NCI-H2107 treated with DMSO at 0.1 percent for 48 hours (cell line): Measurements from ENCODE around the gene PDCD4.
"Not testable (repeated sequence)": the region's sequence is repeated elsewhere in the genome, so short reads cannot be mapped to it uniquely, and the experiment has no call there.

Experiments used
- DNase-seq: peaks from one replicate; lab custom pipeline; 2025; ENCODE audit not compliant: unreplicated experiment; lab: John Stamatoyannopoulos, UW

Gene PDCD4

DNA sequence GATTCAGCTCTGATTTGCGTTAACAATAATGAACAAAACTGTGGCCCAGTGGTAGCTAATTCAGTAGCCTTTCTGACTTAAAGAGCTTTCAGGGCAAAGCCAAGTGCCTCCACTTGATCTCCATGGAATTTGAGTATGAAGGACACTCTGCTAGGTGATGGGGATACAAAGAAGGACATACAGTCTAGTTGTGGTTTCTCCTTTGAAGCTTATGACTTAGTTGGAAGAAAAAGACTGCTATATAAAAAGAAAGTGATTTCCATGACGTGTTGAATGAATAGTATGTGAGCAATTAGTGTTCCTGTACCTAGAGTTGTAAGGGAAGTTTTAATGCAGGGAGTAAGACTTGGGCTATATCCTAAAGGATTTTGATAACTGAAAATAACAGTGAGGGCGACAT, 8.3 kb downstream of the PDCD4 start:
- no peak for DNase-seq

DNA sequence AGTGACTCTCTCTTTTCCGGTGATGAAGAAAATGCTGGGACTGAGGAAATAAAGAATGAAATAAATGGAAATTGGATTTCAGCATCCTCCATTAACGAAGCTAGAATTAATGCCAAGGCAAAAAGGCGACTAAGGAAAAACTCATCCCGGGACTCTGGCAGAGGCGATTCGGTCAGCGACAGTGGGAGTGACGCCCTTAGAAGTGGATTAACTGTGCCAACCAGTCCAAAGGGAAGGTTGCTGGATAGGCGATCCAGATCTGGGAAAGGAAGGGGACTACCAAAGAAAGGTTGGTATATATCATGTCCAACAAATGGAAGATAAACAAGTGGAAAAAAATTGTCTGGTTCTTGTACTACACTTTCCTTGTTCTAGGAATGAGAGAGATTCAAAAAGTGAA, 9.5 kb downstream of the PDCD4 start:
- no peak for DNase-seq

- no peak for DNase-seq
Observed at GRCh38 chr10:110881905-110882304, 10.2 kb downstream of the PDCD4 start.

DNA sequence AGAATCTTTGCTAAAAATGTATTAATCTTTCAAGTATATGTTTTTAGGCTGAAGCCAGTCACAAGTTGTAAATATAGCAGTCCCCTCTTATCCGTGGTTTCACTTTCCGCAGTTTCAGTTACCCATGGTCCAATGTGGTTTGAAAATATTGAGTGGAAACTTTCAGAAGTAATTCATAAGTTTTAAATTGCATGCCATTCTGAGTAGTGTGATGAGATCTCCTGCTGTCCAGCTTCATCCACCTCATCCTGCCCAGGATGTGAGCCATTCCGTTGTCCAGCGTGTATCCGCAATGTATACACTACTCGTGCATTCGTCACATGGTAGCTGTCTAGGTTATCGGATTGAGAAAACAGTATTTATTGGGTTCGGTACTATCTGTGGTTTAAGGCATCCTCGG, 12.2 kb downstream of the PDCD4 start:
- no peak for DNase-seq

DNA sequence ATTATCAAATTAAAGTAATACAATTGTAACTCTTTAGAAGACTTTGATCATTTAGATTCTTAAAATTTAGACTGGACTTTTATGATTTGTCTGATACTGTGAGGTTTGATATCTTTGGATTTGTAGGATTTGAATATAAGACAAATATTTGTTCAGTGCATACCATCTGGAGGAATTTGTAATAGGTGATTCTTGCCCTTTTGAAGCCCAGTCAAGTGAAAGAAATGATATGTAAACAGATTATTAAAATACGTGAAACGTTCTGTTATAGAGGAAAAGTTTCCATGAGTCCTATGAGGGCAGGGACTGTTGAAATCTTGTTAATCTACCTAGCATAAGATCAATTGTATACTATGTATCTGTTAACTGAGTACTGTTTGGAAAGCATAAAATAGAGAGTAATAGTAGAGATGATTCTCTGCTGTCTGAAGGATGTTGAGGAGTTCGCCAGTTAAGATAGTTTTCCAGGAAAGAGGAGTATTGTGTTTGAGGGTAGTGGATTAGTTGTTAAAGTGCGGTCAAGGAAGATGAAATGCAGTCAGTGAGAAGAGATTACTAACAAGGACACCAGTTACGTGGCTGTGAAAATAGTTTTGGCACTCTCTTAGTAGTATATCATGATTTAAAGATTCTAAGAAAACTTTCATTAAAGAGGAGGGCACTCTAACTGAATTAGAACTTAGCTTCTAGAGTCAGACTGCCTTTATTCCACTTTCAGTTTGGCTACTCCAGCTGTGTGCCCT, 14.4 kb downstream of the PDCD4 start:
- no peak for DNase-seq

DNA sequence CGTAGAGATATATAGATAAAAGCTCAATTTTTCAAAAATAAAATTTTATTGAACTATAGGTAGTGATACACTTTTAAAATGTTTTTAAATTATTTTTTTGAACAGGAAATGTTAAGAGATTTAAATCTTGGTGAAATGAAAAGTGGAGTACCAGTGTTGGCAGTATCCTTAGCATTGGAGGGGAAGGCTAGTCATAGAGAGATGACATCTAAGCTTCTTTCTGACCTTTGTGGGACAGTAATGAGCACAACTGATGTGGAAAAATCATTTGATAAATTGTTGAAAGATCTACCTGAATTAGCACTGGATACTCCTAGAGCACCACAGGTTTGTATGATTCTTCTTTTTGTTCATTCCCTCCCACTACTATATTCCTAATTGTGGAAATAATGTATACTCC, 15.8 kb downstream of the PDCD4 start:
- DNase-seq = no peak

DNA sequence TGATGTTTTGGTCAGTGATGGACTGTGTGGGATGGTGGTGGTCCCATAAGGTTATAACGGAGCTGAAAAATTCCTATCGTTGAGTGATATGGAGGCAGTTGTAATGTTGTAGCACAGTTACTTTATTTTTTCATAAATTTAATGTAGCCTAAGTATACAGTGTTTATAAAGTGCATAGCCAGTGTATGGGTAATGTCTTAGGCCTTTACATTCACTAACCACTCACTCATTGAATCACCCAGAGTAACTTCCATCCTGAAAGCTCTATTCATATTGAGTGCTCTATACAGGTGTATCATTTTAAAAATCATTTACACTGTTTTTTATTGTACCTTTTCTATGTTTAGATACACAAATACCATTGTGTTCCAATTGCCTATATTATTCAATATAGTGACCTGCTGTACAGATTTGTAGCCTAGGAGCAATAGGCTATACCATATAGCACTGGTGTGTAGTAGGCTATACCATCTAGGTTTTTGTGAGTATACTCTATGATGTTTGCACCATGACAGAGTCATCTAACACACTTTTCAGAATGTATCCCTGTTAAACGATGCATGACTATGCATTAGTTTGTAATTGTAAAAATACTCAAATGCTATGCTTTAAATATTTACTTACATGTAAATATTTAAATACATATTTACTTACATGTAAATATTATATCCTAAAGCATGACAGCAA, 21.0 kb downstream of the PDCD4 start:
- DNase-seq = no peak

- peak; percentile 32 for DNase-seq
Observed at GRCh38 chr10:110893559-110894179, 21.9 kb downstream of the PDCD4 start.

- DNase-seq = no peak
Observed at GRCh38 chr10:110897184-110897583, 25.5 kb downstream of the PDCD4 start.

DNA sequence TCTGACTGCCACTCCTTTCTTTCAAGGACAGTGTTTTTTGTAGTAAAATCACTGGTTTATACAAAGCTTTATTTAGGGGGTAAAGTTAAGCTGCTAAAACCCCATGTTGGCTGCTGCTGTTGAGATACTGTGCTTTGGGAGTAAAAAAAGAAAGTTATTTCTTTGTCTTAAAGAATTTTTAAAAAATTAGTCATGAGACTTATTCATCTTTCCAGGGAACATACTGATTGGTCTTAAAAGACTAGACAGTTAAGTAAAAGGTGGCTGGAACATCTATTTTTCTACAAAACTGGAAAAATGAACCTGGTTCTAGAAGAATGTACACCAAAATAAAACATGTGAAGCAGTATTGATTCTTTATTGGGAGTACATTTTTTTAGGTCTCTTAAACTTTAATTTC, 26.7 kb downstream of the PDCD4 start:
- DNase-seq = no peak

DNA sequence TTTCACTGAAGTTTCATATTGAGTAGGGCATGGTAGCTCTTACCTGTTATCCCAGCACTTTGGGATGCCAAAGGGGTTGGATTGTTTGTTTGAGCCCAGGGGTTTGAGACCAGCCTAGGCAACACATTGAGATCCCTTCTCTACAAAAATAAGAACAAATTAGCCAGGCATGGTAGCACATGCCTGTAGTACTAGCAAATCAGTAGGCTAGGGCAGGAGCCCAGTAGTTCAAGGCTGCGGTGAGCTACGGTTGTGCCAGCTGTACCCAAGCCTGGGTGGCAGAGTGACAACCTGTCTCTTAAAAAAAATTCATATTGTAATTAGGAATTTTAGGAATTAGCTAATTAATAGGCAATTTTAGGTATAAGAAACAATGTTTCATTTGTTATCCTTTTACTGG, 29.3 kb downstream of the PDCD4 start:
- DNase-seq = no peak

- DNase-seq = no peak
Observed at GRCh38 chr10:110901954-110902819, 30.5 kb downstream of the PDCD4 start.

GRCh38 chr10:110903280-110904278, 31.9 kb downstream of the PDCD4 start:
- no peak for DNase-seq

DNA sequence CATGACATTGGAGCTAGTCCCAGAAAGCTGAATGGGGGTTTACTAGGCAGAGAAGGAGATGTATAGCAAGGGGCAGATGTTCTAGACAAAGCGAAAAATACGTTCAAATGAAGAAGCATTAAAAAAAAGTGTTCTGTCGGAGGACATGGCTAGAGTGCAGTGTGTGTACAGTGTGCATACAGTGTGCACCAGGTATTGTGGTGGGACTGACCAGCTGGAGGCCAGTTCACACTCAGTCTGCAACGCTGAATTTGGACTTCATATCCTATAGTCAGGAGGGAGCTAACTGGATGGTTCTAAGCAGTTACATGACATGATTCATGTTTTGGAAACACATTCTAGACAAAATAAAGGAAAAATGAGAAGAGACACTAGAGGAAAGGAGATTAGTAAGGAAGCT, 38.4 kb downstream of the PDCD4 start:
- DNase-seq = no peak

DNA sequence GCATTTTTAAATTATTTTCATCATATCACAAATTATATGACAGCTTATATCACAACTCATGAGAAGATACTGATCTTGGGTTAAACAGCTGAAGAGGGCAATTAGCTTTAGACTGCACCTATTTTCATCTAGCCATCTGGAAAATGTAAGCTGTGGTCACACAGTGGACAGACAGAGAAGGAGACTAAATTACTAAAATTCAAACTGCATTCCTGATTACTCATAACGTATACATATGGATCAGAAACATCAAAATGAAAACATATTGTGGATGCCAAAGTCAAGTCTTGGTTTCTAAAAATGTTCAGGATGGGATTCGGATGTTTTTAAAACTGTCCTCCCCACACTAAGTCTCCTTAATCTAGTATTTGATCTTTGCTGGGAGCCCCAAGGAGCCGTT, 40.6 kb downstream of the PDCD4 start:
- no peak for DNase-seq

DNA sequence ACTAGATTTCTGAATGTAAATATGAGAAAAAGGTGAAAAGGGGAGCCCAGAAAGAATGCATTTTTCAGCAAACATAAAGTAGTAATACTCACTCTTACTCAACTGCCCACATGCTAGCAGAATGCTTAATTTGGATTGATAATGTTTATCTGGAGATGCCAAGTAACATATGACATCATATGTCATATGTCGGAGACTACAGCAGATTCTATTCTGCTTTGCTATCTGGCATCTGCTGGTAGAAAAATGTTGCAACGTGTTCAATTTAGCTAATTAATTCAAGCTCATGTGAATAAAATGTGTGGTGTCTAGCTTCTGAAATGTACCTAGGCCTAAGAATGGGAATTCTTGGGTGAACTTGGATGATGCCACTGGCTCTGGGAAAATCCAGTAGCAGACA, 42.7 kb downstream of the PDCD4 start:
- no peak for DNase-seq

- no peak for DNase-seq
Observed at GRCh38 chr10:110915035-110915434, 43.3 kb downstream of the PDCD4 start.

DNA sequence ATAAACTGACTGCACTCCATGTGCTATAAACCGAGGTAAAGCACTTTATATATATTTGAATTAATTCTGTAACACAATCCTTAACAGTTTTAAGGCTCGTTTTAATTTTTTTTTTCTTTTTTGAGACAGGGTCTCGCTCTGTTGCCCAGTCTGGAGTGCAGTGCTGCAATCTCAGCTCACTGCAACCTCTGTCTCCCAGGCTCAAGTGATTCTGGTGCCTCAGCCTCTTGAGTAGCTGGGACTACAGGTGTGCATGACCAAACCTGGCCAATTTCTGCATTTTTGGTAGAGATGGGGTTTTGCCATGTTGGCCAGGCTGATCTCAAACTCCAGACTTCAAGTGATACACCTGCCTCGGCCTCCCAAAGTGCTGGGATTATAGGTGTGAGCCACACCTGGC, 43.9 kb downstream of the PDCD4 start:
- DNase-seq = not testable (repeated sequence)

- no peak for DNase-seq
Observed at GRCh38 chr10:110916554-110917346, 45.0 kb downstream of the PDCD4 start.
